NT2/D1 (cell line): ENCODE data around the gene SYNE2.

Experiments
- YY1 ChIP-seq: IDR thresholded peaks from 2 replicates; pipeline ENCODE4 v1.6.1; 2011; ENCODE audit not compliant: insufficient read length, insufficient read depth
- ZNF274 ChIP-seq: IDR thresholded peaks from 2 replicates; pipeline ENCODE4 v1.6.1; 2011; ENCODE audit warnings: mild to moderate bottlenecking, low read depth, low read length

GRCh38 chr14:64248689-64249088, 395.9 kb downstream of the SYNE2 start:
- TF ChIP-seq YY1: no peak
- no peak for TF ChIP-seq ZNF274
